ENCODE data around the gene RAPGEF1. TPM values are rescaled to one million over a fixed set of nuclear protein-coding genes. Genes with fewer than 3 reads are reported as not detected.

The RAPGEF1 gene
- total and polyA plus RNA-seq, 2 of the 13 experiments (the other 11 are each of a cell fraction or from before 2014, with no cell fraction given), result 21.2 to 38.9 TPM

GRCh38 chr9:131585375-131585774 lies 154.5 kb downstream of the RAPGEF1 start:
- Histone ChIP-seq H3K36me3 (replicated peaks in 1 of 2; ENCODE audit: control insufficient read depth in 1 of 2, insufficient read depth in 2 of 2, low read length in 2 of 2) (peaks cover 11 to 54% of the 10 kb centered on the region in 2 experiments; a peak in 4 of 5 replicates), H3K9ac (ENCODE audit: insufficient read depth, low read depth, low read length) (no peak overlapping the region), H3K27me3 (ENCODE audit: control insufficient read depth in 1 of 2, insufficient read depth in 2 of 2, low read length in 2 of 2) (no peaks in the 10 kb centered on the region), H3K9me3 (ENCODE audit: low read length) (no peaks in the 10 kb centered on the region), H2AFZ (ENCODE audit: low read length) (no peak overlapping the region), H3K4me3 (replicated peaks in 1 of 3; ENCODE audit: insufficient read depth in 1 of 3, low read depth in 2 of 3, low read length in 3 of 3) (no peak overlapping the region), H3K79me2 (ENCODE audit: insufficient read depth, low read length) (no peaks in the 10 kb centered on the region), H3K27ac (ENCODE audit: extremely low read length, insufficient read depth, low read length) (no peak overlapping the region), H3K4me1 (ENCODE audit: insufficient read depth, low read length) (0 out of 2 replicates have a peak, but pooled peaks cover 6% of the 10 kb centered on the region), H3K4me2 (ENCODE audit: low read depth, low read length) (no peak overlapping the region), H4K20me1 (ENCODE audit: insufficient read depth, low read length) (no peaks in the 10 kb centered on the region)
- 88% methylated on average over 7 of the region's 8 CpGs for WGBS (ENCODE audit: low lambda C conversion rate)
- POLR2A ChIA-PET, result no interaction called here
- BruUV-seq (replicated peaks), result no TSS peak
- intact Hi-C loops (cut with micrococcal nuclease; ENCODE audit: unreplicated experiment), result no loop called here
- DNase-seq (ENCODE audit: low spot score) (no peak), FAIRE-seq (no peak), ATAC-seq (no peak)
- in situ Hi-C loops (cut with HindIII; ENCODE audit: extremely low pct_ligation_motif_present, low pct_unique_long_range_greater_than_20kb), result loop anchor here (25.0 kb wide), 1 partner anchor 652 kb away; no protein-coding TSS in a partner anchor
- CTCF ChIA-PET (ENCODE audit: low intra/inter-chr PET ratio, low total read pairs), result no interaction called here
- TF ChIP-seq KDM1A (CRISPR knock-in tag; IDR thresholded peaks at IDR 0.05), result no peak
- no peak for TF ChIP-seq ELF4 (CRISPR knock-in tag; IDR thresholded peaks at IDR 0.05; ENCODE audit: borderline replicate concordance)
- TF ChIP-seq ZNF800 (CRISPR knock-in tag; IDR thresholded peaks at IDR 0.05), result no peak
- no peak for TF ChIP-seq ZNF570 (CRISPR knock-in tag; IDR thresholded peaks at IDR 0.05; ENCODE audit: borderline replicate concordance)
- TF ChIP-seq TMF1 (CRISPR knock-in tag; IDR thresholded peaks at IDR 0.05; ENCODE audit: low read depth), result no peak
- no peak for TF ChIP-seq ARID2 (CRISPR knock-in tag; IDR thresholded peaks at IDR 0.05; ENCODE audit: borderline replicate concordance)
- TF ChIP-seq, protein P1, sequence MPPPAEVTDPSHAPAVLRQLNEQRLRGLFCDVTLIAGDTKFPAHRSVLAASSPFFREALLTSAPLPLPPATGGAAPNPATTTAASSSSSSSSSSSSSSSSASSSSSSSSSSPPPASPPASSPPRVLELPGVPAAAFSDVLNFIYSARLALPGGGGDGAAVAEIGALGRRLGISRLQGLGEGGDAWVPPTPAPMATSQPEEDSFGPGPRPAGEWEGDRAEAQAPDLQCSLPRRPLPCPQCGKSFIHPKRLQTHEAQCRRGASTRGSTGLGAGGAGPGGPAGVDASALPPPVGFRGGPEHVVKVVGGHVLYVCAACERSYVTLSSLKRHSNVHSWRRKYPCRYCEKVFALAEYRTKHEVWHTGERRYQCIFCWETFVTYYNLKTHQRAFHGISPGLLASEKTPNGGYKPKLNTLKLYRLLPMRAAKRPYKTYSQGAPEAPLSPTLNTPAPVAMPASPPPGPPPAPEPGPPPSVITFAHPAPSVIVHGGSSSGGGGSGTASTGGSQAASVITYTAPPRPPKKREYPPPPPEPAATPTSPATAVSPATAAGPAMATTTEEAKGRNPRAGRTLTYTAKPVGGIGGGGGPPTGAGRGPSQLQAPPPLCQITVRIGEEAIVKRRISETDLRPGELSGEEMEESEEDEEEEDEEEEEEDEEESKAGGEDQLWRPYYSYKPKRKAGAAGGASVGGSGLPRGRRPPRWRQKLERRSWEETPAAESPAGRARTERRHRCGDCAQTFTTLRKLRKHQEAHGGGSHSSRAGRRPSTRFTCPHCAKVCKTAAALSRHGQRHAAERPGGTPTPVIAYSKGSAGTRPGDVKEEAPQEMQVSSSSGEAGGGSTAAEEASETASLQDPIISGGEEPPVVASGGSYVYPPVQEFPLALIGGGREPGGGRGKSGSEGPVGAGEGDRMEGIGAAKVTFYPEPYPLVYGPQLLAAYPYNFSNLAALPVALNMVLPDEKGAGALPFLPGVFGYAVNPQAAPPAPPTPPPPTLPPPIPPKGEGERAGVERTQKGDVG (CRISPR knock-in tag; IDR thresholded peaks at IDR 0.05; ENCODE audit: borderline replicate concordance), result no peak
